Measurements from ENCODE around the gene CNPY1.

The CNPY1 gene

GRCh38 chr7:155558961-155559360 lies 12.6 kb upstream of the CNPY1 start:
- no peak overlapping the region for H3K4me3 Mint-ChIP-seq
- H3K27me3 Mint-ChIP-seq (ENCODE audit: low read depth, poor library complexity), result peaks cover 3% of the 10 kb centered on the region
- no peak for DNase-seq
- H3K9me3 Mint-ChIP-seq, result peaks cover 8% of the 10 kb centered on the region
- H3K27ac Mint-ChIP-seq, result no peak overlapping the region
- TF ChIP-seq, protein P1, sequence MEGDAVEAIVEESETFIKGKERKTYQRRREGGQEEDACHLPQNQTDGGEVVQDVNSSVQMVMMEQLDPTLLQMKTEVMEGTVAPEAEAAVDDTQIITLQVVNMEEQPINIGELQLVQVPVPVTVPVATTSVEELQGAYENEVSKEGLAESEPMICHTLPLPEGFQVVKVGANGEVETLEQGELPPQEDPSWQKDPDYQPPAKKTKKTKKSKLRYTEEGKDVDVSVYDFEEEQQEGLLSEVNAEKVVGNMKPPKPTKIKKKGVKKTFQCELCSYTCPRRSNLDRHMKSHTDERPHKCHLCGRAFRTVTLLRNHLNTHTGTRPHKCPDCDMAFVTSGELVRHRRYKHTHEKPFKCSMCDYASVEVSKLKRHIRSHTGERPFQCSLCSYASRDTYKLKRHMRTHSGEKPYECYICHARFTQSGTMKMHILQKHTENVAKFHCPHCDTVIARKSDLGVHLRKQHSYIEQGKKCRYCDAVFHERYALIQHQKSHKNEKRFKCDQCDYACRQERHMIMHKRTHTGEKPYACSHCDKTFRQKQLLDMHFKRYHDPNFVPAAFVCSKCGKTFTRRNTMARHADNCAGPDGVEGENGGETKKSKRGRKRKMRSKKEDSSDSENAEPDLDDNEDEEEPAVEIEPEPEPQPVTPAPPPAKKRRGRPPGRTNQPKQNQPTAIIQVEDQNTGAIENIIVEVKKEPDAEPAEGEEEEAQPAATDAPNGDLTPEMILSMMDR (IDR thresholded peaks at IDR 0.05), result no peak
- H3K4me1 Mint-ChIP-seq, result peaks cover 4% of the 10 kb centered on the region
- peaks cover 4% of the 10 kb centered on the region for H3K36me3 Mint-ChIP-seq (ENCODE audit: low read depth)

DNA sequence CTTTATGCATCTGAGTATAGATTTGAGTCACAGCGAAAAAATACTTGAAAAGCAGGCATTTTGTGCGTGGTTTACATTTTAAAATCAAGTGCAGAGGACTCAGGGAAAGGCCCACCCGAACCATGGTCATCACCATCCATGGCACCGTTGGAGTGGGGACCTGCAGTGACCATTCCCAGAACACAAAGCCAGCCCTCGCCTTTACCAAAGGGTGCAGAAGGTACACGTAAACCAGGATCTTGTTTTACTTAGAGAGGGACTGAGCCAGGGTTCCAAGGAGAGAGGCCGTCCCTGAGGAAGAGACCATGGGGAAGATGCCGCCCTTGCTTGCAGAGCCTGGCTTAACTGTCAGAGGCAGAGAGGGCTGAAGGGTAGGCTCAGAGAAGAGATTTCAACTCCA lies 12.0 kb upstream of the CNPY1 start:
- H3K27me3 Mint-ChIP-seq (ENCODE audit: low read depth, poor library complexity), result peaks cover 3% of the 10 kb centered on the region
- no peak overlapping the region for H3K27ac Mint-ChIP-seq
- H3K9me3 Mint-ChIP-seq, result peaks cover 14% of the 10 kb centered on the region
- DNase-seq, result no peak
- H3K4me3 Mint-ChIP-seq, result no peak overlapping the region
- H3K4me1 Mint-ChIP-seq, result peaks cover 4% of the 10 kb centered on the region
- TF ChIP-seq, protein P1 (IDR thresholded peaks at IDR 0.05), result no peak
- H3K36me3 Mint-ChIP-seq (ENCODE audit: low read depth), result peaks cover 4% of the 10 kb centered on the region

DNA sequence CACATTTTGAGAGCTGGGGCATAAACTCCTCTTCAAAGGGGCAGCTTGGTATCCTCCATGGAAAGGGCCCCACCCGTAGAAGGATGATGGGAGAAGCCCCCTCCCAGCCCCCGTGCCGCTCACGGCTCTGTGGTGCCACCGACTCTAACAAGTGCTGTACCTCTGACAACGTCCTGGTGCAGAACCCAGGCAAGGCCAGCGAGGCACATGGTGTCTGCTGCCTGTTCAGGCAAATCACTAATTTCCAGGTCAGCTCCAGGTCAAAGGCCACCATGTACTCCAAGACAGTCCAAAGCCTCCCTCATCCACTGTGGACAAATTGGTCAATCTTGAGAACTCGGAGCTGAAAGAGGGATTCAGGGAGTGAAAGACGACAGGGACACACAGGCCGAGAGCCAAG lies 11.4 kb upstream of the CNPY1 start:
- Mint-ChIP-seq H3K9me3 (peaks cover 14% of the 10 kb centered on the region), H3K36me3 (ENCODE audit: low read depth) (peaks cover 4% of the 10 kb centered on the region), H3K27me3 (ENCODE audit: low read depth, poor library complexity) (peaks cover 3% of the 10 kb centered on the region), H3K4me1 (peaks cover 4% of the 10 kb centered on the region), H3K27ac (no peak overlapping the region), H3K4me3 (no peak overlapping the region)
- no peak for DNase-seq
- TF ChIP-seq, protein P1 (IDR thresholded peaks at IDR 0.05), result no peak

DNA sequence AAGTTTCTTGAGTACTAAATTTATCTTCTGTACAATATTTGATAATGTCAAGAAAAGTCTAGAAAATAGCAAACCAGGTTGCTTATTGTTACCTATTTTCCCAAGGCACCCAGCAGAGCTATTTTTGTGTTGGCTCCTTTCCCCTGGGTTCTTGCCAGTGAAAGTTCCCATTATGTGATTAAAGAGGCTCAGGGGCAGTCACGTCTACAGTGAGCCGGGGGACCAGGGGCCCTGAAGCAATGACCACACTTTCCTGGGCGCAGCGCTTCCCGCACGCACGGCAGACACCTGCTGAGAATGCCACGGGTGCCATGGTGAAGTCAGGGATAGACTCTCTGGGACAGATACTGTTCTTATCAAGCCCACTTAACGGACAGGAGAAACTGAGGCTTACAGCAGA lies 10.4 kb upstream of the CNPY1 start:
- Mint-ChIP-seq H3K4me1 (peaks cover 4% of the 10 kb centered on the region), H3K27me3 (ENCODE audit: low read depth, poor library complexity) (peaks cover 8% of the 10 kb centered on the region), H3K36me3 (ENCODE audit: low read depth) (peaks cover 4% of the 10 kb centered on the region), H3K9me3 (peaks cover 20% of the 10 kb centered on the region), H3K4me3 (no peak overlapping the region), H3K27ac (no peak overlapping the region)
- TF ChIP-seq, protein P1 (IDR thresholded peaks at IDR 0.05), result no peak
- no peak for DNase-seq

- H3K4me1 Mint-ChIP-seq, result no peaks in the 10 kb centered on the region
- H3K27ac Mint-ChIP-seq, result no peak overlapping the region
- no peak for DNase-seq
- peaks cover 4% of the 10 kb centered on the region for H3K36me3 Mint-ChIP-seq (ENCODE audit: low read depth)
- TF ChIP-seq, protein P1 (IDR thresholded peaks at IDR 0.05), result no peak
- no peak overlapping the region for H3K4me3 Mint-ChIP-seq
- H3K9me3 Mint-ChIP-seq, result peaks cover 20% of the 10 kb centered on the region
- peaks cover 12% of the 10 kb centered on the region for H3K27me3 Mint-ChIP-seq (ENCODE audit: low read depth, poor library complexity)
These were observed 8.8 kb upstream of the CNPY1 start for GRCh38 chr7:155555116-155555695.

DNA sequence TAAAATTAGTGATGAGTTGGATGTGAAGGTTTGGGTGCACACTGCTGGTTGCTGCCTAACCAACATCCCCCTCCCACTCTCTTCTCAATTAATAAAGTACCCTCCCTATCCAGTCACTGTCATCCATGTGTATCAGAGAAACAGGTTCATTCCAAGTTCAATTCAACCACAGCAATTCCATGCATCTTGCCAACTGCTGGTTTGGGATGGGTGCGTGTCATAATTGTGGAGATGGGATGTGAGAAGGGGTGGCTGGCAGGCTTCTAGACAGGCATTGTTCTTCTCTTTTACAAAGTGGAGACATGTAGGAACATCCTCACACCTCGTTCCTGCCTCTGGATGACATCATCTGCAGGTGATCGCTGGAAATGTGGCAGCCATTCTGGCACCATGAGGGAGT lies 7.5 kb upstream of the CNPY1 start:
- TF ChIP-seq, protein P1 (IDR thresholded peaks at IDR 0.05), result no peak
- Mint-ChIP-seq H3K36me3 (ENCODE audit: low read depth) (peaks cover 4% of the 10 kb centered on the region), H3K27me3 (ENCODE audit: low read depth, poor library complexity) (peaks cover 14% of the 10 kb centered on the region), H3K9me3 (peaks cover 20% of the 10 kb centered on the region), H3K4me1 (no peaks in the 10 kb centered on the region), H3K4me3 (no peak overlapping the region), H3K27ac (no peak overlapping the region)
- no peak for DNase-seq
